GM12891 (cell line): ENCODE results near the gene FKBP11.

ENCODE experiments used
- POLR2A ChIP-seq: IDR thresholded peaks from 2 replicates; pipeline ENCODE4 v1.6.1; 2011; ENCODE audit warnings: low read depth, low read length, control low read depth
- POLR2AphosphoS5 ChIP-seq: IDR thresholded peaks from 2 replicates; pipeline ENCODE4 v1.6.1; 2011; ENCODE audit warnings: low read depth, low read length, control low read depth
- POU2F2 ChIP-seq: IDR thresholded peaks from 2 replicates; pipeline ENCODE4 v1.6.1; 2011; ENCODE audit warnings: low read depth, mild to moderate bottlenecking, control low read depth, low read length, moderate library complexity
- TAF1 ChIP-seq: IDR thresholded peaks from 2 replicates; pipeline ENCODE4 v1.6.1; 2011; ENCODE audit warnings: low read depth, low read length, control low read depth

GRCh38 chr12:48903363-48903981 is 21.8 kb downstream of the FKBP11 start:
- TF ChIP-seq POLR2A = no peak
- no peak for TF ChIP-seq POLR2AphosphoS5
- TF ChIP-seq TAF1 = no peak
- TF ChIP-seq POU2F2 = no peak
